SIG-M5 (cell line): ENCODE measurements around the gene NTN4.
"Not testable (repeated sequence)": the region's sequence is repeated elsewhere in the genome, so short reads cannot be mapped to it uniquely, and the experiment has no call there.

Experiments used
- DNase-seq: peaks from one replicate; lab custom pipeline; 2025; lab: John Stamatoyannopoulos, UW

Gene NTN4

GRCh38 chr12:95623554-95624170 lies 166.9 kb downstream of the NTN4 start:
- DNase-seq: no peak

DNA sequence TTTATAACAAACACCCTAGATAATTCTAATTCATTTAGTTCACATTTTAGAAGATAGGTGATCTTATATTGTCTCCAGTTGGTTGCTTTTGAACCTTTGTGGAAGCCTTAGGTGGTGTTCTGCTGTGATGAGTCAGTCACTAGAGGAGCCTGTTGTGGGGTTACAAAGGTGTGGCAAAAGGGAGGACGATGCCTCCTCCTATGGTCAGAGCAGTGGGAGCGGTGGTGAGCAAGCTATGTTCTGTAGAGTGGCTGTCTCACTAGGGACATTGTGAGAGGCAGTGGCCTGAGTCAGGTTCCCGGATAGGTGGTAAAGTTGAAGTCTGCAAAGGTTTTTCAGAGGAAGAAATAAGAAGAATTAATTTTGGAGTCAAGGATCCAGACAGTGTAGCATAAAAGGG lies 167.7 kb downstream of the NTN4 start:
- DNase-seq: no peak

DNA sequence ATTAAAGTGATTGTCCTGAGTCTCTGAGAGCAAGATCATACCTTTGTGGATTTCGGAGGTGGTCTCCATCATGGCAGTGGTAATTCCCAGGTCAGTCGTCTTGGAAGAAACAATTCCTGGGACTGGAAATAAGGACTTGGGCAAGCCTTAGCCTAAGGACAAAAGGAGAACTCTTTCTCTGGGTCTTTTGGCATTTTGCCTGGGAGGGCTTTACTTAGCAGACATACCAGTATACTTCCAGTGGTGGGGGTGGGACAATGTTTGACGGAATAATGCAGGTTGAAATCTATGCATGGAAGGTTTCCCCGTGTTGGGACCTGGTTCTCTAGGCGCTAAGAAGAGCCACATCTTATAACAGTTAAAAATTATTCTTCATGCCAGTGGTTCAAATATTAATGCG lies 168.8 kb downstream of the NTN4 start:
- no peak for DNase-seq

DNA sequence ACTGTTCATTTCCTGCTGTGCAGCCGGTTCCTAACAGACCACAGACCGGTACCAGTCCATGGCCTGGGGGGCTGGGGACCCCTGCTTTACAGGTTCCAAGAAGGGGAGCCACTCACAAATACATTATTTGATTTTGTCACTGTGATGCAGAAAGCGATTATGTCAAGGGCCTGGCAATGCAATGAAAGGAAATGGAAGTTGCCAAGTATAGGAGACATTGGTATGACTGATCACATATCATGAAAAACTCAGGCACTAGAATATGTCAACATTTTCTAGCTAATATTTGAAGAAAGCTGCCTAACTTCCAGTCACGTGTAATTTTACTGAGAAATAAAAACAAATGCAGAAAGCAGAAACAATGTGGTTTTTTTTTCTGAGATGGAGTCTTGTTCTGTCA lies 170.4 kb downstream of the NTN4 start:
- no peak for DNase-seq

DNA sequence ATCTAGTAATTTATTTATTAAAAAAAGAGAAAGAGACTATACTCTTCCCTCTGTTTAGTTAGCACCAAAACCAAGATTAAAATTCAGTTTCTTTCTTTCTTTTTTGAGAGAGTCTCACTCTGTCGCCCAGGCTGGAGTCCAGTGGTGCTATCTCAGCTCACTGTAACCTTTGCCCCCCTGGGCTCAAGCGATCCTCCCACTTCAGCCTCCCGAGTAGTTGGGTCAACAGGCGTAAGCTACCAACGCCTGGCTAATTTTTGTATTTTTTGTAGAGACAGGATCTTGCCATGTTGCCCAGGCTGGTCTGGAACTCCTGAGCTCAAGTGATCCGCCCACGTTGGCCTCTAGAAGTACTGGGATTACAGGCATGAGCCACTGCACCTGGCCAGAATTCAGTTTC lies 174.1 kb downstream of the NTN4 start:
- DNase-seq: not testable (repeated sequence)

DNA sequence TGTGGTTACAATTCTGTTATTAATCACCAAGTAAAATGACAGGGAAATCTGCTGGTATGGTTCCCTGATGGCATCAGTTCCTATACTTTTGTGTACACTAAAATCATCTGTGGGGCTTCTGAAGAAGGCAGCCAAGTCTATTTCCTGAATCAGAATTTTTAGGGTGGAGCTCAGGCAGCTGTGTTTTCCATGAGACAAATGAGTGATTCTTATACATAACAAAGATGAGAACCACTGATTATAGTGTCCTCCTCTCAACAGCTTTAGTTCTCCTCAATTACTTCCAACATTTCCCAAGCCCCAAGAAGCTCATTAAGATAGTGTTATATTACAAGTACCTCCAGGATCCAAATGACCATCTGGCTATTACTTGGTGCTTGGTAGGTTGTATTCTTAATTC lies 174.8 kb downstream of the NTN4 start:
- no peak for DNase-seq

DNA sequence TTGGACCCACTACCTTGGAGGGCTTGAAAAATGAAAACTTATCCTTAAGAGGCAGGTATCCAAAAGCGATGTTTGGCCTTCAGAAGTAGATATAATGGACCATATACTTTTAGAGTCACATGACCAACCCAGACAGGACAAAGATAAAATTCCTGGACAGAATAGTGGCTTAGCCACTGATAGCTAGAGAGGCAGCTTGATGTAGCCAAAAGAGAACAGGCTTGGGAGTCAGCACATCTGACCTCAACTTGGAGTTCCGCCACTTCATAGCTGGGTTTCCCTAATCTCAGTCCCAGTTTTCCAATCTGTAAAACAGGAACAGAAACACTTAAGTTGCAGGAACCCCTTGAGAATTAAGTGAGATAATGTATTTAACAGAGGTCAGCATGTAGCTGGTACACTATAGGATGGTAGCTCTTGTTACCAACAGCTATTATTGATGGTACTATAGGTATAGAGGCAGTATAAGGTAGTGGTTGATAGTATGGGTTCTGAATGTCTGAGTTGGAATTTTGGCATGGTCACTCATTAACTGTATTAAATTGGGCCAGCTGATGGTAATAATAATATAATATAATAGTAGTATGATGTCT lies 176.1 kb downstream of the NTN4 start:
- no peak for DNase-seq

GRCh38 chr12:95613021-95613420 lies 177.5 kb downstream of the NTN4 start:
- no peak for DNase-seq

DNA sequence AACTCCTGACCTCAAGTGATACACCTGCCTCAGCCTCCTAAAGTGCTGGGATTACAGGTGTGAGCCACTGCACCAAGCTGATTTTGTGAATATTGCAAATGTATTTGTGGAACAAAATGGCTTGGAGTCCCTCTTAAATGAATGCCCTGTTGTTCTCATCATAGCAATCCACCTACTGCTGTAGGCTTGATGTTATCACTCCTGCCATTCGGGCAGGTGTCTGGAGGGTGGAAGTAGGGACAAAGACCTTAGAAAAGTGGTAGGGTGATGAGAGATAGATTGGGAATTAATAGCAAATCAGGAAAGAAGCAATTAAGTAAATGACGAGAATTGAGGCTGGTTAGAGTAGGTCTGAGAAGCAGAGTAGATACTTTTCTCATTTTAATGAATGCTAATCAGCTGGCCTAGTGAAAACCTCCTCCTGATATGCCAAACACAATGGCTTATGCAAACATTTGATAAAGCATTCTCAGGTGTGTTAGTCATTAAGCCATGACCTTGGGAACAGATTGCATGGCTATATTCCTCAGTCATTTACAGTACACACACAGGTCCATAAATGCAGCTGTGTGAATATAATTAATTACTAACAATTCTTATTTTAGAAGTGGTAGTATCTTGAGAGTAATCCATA lies 178.8 kb downstream of the NTN4 start:
- no peak for DNase-seq

DNA sequence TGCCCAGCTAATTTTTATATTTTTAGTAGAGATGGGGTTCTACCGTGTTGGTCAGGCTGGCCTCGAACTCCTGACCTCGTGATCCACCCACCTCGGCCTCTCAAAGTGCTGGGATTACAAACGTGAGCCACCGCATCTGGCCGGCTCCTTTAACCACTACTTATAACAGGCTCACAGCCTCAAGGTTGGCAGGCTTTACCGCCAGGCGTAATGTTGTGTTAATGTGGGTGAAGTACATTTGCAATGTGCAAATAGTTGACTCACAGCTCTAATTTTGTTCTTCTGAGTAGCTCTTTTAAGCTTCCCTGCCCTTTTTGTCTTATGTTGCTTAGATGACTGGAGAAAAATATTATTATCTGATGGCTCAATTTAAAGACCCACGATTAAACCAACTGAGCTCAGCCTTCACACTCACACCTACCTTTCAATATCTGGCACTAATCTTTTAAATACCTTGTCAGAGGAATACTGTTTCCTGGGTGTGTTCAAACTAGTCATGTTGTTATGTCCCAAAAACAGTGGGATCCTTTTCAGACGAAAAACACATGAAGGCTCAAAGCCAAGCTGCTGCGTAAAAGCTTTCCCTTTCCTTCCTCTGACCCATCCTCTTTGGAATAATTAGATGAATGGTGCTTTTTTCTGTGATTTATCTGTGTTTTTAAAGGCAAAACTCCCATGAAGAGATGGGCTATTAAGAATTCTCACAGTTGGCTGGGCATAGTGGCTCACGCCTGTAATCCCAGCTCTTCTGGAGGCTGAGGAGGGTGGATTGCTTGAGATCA lies 182.1 kb downstream of the NTN4 start:
- DNase-seq: no peak
